NCI-H1436 treated with DMSO at 0.1 percent for 48 hours (cell line): ENCODE results near the gene ENOX2.

Source experiments
- DNase-seq: peaks from one replicate; lab custom pipeline; 2025; lab: John Stamatoyannopoulos, UW

ENOX2 gene

GRCh38 chrX:130699618-130700017 is 203.4 kb downstream of the ENOX2 start:
- DNase-seq, result no peak

DNA sequence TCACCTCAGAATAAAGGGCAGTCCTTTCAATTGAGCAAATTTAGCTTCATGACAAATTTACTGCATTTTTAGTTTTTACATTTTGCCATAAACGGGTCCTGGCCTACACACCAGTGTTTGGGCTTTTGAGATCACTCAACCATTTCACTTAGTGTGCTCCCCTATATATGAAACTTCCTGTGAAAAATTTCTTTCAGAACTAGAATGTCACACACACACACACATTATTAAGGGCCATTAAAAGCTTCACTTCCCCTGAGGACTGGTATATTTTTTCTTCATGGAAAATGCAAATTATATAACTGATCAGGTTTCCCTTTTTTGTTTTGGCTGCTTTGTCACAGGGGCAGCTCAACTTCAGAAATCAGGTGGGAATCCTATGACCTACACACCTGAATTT is 206.5 kb downstream of the ENOX2 start:
- no peak for DNase-seq

DNA sequence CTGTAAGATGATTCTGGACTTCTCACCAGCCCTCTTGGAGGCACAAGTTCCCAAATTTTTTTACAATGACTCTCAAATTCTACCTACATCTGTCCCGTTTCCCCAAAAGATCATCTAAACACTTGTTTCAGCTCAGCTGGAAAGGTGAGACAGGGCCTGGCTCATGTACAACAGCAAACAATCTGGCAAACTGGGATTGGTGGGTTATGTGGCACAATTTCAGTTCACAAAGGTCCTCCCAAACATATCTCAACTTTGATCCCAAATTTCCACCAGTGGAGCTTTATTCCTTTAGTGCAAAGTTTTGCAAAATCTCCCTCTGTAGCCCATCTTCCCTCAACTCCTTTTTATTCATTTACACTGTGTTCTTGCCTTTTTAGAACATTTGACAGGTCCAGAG is 207.1 kb downstream of the ENOX2 start:
- DNase-seq, result no peak

GRCh38 chrX:130694983-130695382 is 208.0 kb downstream of the ENOX2 start:
- no peak for DNase-seq

- DNase-seq, result no peak
These were observed 211.4 kb downstream of the ENOX2 start for GRCh38 chrX:130691576-130691975.

DNA sequence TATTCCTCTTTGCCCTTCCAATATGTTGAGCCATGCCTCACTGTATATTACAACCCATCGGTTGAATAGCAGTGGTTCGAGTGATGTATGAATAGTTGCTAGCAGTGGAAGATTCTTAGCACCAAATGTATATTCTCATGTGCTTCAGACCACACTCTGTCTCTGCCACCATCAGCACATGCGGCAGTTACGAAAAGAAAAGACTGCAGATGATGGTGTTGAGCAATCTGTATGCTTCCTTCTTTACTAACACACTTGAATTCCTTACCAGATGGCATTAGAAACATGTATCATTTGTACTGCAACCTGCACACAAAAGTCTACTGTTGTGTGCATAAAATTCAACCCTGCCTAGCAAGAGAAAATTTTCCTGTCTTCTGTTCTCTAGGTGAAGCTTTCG is 214.6 kb downstream of the ENOX2 start:
- DNase-seq, result no peak

DNA sequence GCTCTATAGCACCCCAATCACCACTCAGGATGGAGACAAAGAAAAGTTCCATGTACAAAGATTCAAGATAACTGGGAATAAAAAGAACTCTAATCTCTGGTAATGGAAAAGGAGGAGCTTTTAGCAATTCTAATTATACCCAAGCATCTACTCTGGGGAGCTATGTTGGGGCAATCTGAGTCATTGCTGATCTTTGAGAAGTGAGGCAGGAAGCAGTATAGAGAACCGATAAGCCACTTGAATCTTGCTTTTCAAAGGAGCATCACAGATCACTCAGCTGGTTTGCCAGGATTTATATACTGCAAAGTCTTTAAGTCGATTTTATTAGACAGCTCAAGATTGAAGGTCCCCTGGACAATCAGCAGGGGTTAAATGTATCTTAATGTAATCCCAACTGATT is 220.0 kb downstream of the ENOX2 start:
- DNase-seq, result no peak

DNA sequence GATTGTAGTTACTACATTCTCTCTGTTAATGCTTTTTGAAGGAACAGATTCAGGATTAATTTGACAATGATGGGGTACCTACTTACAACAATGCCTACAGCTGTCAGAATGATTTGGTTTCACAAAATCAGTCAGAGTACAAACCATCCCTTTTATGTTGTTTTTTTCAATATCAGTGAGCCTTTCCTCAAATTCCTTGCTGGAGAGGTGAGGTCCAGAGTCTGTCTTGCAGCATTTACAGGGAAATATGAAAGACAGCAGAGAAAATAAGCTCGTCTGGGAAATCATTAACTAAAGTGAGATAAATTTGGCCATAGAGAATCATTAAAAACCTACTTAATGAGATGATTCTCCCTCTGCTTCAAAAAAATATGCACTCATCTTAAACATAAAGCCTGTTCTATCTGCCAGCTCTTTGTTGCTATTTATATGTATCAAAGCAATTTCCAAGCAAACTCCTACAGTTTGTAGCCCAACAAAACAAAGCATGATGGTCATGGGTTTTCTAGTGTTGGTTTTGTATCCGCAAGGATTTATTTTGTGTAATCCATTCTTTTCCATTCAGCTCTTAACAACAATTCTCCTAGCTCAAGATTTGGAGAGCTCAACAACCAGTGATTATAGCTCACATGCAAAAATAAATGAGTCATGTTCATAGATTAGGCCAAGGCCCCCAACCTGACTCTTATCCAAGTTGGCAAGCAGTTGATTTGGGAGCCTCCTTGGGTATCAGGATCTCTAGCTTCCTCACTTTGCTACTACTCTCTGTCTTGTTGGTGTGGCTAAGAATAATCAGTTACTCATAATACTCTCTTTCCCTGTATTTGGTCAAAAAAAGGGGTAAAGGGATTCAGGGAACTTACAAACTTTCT is 222.6 kb downstream of the ENOX2 start:
- DNase-seq, result no peak

GRCh38 chrX:130676861-130677260 is 226.1 kb downstream of the ENOX2 start:
- no peak for DNase-seq

- no peak for DNase-seq
These were observed 230.8 kb downstream of the ENOX2 start for GRCh38 chrX:130672214-130672613.

DNA sequence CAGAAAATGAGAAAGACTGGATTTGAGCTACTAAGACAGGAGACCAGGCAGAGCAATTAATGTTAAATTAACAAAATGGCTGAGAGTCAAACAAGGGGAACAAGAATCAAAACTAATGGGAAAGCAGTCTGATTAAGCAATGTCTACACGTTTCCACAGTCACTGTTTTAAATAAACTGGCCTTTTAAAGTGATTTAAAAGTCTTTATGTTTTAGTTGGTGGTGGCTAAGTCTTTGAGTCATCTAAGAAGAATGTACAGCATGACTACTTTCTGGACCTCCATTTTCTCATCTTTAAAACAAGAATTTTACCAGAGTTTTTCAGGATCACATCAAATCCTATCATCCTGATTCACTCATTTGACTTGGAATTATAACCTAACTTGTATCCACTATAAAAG is 233.8 kb downstream of the ENOX2 start:
- no peak for DNase-seq

- no peak for DNase-seq
These were observed 237.7 kb downstream of the ENOX2 start for GRCh38 chrX:130665263-130665662.

DNA sequence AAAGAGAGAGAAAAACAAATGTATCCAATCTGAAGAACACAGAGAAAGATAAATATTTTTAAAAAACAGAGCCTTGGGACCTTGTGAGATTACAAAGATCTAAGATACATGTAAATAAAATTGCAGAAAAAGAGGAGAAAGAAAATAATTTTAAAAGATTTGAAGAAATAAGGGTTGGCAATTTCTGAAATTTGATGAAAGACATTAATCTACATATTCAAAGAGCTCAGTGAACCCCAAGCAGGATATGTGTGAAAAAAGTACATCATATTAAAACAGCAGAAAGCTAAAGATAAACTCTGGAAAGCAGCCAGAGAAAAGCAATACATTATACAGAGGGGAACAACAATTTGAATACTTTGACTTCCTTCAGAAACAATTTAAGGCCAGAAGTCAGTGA is 244.7 kb downstream of the ENOX2 start:
- DNase-seq, result no peak

DNA sequence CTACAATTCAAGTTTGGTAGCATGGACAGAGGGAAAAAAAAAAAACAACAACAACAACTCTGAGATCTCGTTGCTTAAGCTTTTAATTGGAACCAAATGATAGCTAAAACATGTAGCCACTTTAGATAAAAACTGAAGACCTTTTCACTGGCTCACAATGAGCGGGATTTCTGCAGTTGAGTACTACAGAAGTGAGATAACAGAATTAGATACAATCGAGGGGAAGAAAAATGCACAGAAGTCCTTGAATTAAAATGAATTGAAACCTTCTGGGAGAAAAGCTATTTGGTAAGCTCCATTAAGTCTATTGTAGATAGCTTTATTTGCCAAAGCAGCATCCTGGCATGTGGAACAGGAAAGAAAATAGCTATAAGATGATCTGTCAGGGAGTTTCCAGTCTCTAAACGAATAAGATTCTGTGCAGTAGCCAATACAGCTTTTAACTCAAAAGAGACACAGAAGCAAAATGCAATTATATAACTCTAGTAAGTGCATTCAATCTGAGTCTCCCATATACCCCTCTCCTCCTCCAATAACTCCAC is 248.5 kb downstream of the ENOX2 start:
- DNase-seq, result no peak

DNA sequence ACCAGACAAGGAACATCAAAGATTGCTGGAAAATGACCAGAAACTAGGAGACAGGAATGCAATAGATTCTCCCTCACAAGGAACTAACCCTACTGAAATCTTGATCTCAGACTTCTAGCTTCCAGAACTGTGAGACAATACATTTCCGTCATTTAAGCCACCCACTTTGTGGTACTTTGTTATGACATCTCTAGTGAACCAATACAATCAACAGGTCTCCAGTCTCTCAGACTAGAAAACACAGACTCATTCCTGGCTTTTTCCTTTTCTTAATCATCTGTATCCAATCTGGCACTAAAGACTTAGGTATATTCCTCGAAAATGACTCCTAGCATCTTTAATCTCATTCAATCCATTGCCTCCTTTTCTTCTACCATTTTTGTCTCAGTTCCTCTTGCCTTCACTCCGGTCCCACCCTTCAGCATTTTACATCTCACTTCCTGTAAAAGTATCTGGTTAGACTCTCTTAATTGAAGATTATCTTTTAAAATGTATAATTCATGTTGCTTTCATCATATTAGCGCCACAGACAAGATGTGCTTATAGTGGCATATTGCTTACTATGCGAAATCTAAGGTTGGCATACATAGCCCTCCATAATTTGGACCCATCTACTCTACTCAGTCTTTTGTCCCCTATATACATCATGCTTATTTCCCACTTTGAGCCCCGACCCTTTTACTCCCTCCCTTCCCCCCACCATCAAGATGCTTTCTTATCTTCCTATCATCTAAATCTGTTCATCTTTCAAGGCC is 250.0 kb downstream of the ENOX2 start:
- DNase-seq, result no peak

DNA sequence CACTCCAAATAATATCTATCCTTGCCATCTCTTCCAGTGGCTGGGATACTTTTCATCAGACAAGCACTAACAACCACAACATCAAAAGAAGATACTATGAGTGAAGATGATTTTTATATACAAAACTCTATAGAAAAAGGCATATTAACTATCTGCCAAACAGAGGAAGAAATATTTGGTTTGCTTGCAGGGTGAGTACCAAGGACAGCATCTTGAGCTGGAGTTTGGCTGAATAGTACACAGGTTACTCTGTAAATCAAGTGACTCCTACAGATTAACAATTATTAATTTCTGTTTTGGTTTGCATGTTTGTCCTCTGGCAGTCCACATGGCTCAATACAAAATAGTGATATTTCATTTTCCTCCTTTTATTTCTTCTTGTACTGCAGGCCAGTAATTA is 253.3 kb downstream of the ENOX2 start:
- DNase-seq, result no peak

GRCh38 chrX:130647468-130647867 is 255.5 kb downstream of the ENOX2 start:
- DNase-seq, result no peak

DNA sequence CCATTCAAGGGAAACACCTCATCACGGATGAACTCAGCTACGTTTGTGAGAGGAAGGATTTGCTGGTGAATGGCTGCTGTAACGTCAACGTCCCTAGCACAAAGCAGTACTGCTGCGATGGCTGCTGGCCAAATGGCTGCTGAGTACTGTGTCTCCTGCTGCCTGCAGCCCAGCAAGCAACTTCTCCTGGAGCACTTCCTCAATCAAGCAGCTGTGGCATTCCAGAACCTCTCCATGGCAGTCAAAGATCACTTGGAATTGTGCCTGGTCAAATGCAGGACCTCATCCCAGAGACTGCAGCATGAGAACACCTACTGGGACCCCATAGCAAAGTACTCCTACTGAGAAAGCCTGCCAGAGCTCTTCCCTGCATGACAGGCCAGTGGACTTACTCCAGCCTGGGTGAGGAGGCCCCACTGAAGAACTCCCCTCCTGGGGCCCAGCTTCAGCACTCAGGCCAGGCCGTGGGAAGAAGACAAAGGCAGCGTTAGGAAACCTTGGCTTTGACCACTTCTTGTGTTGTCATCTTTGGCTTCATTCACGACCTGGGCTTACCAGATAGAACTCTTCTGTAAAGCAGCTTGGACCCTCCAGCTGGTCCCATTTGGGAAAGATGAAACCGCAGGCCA is 256.9 kb downstream of the ENOX2 start:
- no peak for DNase-seq

- no peak for DNase-seq
These were observed 265.4 kb downstream of the ENOX2 start for GRCh38 chrX:130637591-130637990.

GRCh38 chrX:130636277-130636676 is 266.7 kb downstream of the ENOX2 start:
- DNase-seq, result no peak

DNA sequence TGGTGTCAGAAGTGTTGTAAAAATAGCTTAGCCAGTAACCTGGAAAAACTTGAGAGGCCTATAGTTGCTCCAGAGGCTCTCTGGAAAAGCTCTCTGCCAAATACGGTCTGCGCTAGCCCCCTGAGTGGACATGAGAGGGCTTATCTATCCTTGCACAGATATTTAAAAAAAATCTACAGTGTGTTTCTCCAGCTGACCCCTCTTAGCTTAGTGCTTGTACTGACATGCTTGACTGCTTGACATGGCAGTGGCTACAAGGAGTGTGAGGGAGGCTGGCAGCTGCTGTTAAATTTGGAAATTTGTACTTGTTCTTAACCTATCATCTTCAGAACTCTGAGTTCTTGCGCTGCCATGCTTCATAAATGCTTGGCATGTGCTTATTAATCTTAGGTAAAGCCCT is 272.0 kb downstream of the ENOX2 start:
- no peak for DNase-seq

GRCh38 chrX:130628516-130628915 is 274.5 kb downstream of the ENOX2 start:
- no peak for DNase-seq

DNA sequence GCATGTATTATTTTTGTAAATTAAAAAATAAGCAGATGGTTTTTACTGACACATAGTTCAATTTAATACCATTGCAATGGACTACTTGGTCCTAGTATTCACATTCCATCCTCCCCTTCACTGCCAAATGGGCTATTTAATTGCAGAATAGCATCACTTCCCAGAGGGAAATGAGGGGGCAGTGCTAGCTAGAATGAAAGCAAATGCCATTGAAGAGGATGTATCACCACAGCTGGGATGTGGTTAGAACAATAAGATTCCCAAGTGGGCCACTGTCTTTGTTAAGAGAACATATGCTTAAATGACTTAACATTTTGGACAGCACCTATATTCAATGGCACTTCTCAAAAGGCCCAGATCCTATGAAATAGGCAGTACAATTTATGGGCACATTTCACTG is 276.5 kb downstream of the ENOX2 start:
- no peak for DNase-seq
